H1 (cell line): ENCODE results near the gene RIGI. TPM values are rescaled to one million over a fixed set of nuclear protein-coding genes. Genes with fewer than 3 reads are reported as not detected.

ENCODE experiments used
- KDM1A ChIP-seq: fragments of 200-600, 300-600 bp; sonication (generic); IDR thresholded peaks from 2 replicates; pipeline ENCODE4 v1.7.1; 2016; ENCODE audit warnings: mild to moderate bottlenecking, low read length, borderline replicate concordance
- POU5F1 ChIP-seq: IDR thresholded peaks from 2 replicates; pipeline ENCODE4 v1.6.1; 2011; ENCODE audit warnings: low read depth, mild to moderate bottlenecking, low read length, moderate library complexity
- RXRA ChIP-seq: IDR thresholded peaks from 2 replicates; pipeline ENCODE4 v1.6.1; 2011; ENCODE audit warnings: low read depth, mild to moderate bottlenecking, low read length, moderate library complexity; ENCODE audit not compliant: insufficient read depth
- SIX5 ChIP-seq: IDR thresholded peaks from 2 replicates; pipeline ENCODE4 v1.6.1; 2011; ENCODE audit warnings: mild to moderate bottlenecking, low read depth, low read length
- polyA plus RNA-seq, 7 experiments: library from polyadenylated mRNA; depleted of rRNA in 3 of 7; stranded (reverse) in 5 of 7; unstranded in 2 of 7; fragments of >200 nt in 5 of 7; fragments of 200-250 nt in 2 of 7; gene quantifications; 1 replicate in 5 of 7; 2 replicates in 1 of 7; 4 replicates in 1 of 7; pipeline versions ENCODE4 v1.2.1 to v1.2.3, GENCODE V29; 2011 to 2013; ENCODE audit warnings: missing spikeins in 2 of 7, mixed read lengths in 2 of 7
- total RNA-seq: library from RNA; stranded (reverse); fragmentation: NEBNext Ultra II Directional; extraction: Animal tissue kit (Norgen Biotek cat#: 25700); gene quantifications from 2 replicates; pipeline ENCODE4 v1.2.1, GENCODE V29; 2021

Gene RIGI
- total and polyA plus RNA-seq, 2 of the 8 experiments (the other 6 are each of a cell fraction or from before 2014, with no cell fraction given) = 3.1 to 6.7 TPM

DNA sequence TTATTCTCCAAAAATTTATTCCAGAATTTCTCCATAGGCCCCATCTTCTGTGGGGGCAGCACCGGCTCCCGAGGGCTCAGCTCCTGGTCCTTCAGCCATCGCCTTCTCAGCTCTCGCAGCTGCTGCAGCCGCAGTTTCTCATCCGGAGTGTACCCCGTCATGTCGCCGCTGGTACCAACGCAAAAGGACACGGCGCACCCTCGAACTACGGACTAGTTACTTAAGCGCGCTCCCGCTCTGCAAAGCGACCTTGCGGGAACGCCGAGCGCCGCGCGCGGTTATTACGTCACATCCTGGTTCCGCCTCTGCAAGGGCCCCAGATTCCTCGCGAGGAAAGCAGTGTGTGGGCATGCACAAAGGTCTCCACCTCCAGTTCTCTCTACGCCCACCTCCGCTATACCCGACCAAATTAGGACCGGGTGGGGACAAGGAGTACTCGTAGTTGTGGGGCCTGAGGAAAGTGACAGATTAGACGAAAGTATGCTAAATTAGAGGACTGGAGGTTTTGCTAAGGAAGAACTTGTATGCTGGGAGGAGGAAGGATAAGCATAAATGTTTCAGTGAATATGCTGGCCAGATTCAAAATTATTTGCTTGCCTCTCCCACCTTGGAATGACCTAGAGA, 47.0 kb upstream of the RIGI start, which contains the start of gene NDUFB6 (continued):
- TF ChIP-seq POU5F1 (no peak), KDM1A (no peak), SIX5 (no peak), RXRA (no peak)
